HUDEP-2 (cell line): ENCODE data around the gene TBC1D20.
"Not testable (repeated sequence)": the region's sequence is repeated elsewhere in the genome, so short reads cannot be mapped to it uniquely, and the experiment has no call there.

ENCODE experiments used
- DNase-seq, 76 experiments: peaks; one replicate each; lab custom pipeline; 2025; ENCODE audit not compliant: unreplicated experiment in 76 of 76; lab: John Stamatoyannopoulos, UW

TBC1D20 gene

GRCh38 chr20:402898-403581 lies 59.3 kb downstream of the TBC1D20 start:
- no peak for DNase-seq

GRCh38 chr20:402496-402885 lies 59.8 kb downstream of the TBC1D20 start:
- DNase-seq, result no peak

DNA sequence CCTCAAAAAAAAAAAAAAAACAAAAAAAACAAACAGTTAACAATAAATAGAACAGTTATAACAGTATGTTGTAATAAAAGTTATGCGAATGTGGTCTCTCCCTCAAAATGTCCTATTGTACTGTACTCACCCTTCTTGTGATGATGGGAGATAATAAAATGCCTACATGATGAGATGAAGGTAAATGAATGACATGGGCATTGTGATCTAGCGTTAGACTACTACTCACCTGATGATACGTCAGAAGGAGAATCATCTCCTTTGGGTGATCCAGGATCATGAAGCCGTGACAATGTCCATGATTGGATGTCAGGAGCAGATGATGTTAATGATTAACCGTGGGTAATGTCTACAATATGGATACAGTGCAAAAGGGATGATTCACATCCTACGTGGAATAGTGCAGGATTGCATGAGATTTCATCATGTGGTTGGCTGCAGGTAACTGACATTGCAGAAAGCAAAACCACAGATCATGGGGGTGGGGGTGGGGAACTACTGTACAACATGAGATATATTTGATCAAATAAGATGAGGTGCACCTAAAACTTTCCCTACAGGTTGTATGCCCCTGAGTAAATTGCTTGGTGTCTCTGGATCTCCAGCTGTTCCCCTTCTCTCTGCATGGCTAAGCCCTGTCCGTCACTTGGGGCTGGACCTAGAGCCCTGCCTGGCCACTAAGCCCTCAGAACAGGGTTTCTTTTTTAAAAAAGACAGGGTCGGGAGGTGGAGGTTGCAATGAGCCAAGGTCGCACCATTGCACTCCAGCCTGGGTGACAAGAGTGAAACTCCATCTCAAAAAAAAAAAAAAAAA lies 60.4 kb downstream of the TBC1D20 start:
- DNase-seq, result no peak

DNA sequence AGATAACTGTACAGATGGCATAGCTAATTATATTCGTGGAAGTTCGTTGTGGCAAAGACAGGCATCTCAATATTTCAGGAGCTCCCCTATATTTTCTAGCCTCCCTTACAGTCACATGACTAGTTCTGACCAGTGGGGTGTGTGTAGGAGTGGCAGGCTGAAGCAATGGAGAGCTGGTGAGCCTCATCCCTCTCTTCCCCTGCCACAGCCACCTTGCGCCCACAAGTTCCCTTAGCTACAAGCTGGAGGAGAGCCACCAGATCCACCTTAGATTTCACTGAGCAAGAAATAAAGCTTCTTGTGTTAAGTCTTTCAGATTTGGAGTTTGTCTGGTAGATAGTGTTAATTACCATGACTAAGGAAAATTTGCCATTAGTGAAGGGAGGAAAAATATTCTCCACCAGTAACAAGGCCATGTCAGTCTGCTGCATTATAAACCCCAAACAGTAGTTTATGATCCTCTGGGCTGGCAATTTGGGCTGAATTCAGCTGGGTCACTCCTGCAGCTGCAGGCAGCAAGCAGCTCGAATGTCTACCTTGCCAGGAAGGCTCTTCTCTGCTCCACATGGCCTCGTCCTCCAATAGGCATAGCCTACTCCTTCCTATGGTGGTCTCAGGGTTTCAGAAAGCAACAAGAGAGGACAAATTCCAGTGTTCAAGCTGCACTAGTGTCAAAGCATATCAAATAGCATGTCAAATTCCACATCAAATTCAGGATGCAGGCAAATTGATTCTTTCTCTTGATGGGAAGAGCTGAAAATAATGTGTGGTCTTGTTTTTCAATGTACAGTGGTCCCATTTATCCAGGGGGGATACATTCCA lies 61.7 kb downstream of the TBC1D20 start:
- no peak for DNase-seq

DNA sequence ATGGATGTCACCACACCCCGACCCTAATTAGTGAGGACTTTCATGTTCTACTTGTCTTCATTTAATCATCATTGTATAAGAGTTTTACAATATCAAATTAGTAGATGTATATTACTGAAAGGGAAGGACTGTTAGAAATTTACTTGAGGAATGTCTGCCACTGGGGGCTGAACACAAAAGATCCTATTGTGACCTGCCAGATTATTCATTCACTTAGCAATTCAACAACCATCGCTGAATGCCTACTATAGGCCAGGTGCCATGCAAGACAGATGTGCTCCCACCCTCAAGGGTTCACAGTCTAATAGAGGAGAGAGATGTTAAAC lies 62.2 kb downstream of the TBC1D20 start:
- no peak for DNase-seq

DNA sequence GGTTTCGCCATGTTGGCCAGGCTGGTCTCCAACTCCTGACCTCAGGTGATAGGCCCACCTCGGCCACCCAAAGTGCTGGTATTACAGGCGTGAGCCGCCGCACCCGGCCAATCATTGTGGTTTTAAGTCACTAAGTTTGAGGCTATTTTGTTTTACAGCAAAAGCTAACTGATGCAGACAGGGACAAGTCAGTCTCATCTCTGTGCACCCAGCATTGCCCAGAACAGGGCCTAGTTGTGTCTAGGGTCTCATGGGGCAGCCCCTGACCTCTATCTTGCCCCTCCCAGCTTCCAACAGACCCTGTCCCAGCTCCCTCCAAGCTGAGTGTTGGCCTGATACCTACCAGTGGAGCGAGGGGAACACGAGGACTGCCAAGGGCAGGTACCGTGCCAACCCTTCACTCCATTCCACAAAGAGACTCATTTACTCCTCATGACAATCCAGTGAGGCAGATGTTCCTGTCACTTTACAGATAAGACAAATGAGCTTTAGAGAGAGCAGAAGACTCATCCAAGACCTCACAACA lies 63.1 kb downstream of the TBC1D20 start:
- peak in 14 of 76 experiments; percentile 9 to 48 (median 28) for DNase-seq

DNA sequence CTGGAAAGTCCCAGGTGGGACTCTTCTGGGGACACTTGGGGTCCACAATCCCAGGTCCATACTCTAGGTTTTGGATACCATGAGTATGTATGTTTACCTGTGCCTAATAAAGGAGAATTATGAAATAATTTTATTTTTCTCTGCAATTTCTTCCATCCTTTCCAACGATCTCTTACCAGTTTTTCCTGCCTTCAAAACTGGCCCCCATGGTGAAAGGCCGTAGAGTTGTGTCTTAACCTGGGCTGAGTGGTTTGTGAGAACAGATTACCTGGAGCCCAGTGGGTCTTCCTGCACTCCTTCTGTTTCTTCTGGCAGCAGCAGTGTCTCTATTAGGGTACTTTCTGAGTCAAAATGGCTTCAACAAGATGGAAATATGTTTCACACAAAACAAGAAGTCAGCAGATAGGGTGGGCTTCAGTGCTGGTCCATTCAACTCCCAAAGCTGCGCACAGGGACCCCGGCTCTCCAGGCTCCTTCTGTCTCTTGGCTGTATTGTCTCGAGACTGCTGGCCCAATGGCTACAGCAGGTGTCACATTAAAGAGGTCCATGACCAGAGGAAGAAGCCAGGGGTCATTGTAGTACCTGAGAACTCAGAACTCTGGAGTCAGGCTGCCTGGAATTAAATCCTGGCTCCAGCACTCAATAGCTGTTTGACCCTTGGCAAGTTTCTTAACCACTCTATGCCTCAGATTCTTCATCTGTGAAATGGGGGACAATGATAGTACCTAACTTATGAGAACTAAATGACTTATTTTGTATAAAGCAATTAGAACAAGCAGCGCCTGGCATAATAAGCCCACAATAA lies 64.7 kb downstream of the TBC1D20 start:
- DNase-seq, result no peak

DNA sequence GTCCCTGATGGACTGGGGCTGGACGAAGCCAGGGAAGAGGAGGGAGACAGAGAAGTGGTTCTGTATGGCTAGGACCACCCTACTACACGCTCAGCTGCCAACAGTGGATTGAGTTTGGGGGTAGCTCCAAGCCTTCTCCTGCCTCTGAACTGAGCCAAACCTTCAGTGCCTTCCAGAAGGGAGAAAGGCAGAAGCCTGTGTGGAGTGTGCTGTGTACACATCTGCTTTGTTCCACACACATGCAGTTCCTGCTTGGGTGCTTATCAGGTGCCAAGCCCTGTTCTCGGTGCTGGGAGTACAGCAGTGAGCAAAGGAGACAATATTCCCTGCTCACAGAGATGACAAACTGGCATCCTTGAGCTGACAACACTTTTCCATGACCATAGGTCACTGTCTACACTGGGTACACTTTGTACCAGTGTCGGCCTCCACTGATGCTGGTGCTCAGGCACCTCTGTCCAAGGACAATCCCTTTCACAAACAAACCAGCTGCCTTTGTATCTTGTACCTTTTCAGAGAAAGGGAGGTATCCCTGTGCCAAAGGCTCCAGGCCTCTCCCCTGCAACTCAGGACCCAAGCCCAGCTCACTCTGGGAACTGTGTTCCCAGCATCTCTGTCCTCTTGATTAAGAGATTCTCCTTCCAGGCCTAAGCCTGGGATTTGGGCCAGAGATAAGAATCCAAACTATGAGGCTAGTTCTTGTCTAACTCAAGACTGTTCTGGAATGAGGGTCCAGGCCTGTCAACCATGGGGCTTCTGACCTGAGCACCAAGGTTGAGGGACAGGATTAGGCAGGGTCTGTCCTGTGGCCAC lies 65.5 kb downstream of the TBC1D20 start:
- DNase-seq, result no peak

DNA sequence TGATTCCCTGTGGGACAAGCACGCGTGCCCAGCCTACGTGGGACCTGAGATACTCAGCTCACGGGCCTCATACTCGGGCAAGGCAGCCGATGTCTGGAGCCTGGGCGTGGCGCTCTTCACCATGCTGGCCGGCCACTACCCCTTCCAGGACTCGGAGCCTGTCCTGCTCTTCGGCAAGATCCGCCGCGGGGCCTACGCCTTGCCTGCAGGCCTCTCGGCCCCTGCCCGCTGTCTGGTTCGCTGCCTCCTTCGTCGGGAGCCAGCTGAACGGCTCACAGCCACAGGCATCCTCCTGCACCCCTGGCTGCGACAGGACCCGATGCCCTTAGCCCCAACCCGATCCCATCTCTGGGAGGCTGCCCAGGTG lies 66.1 kb downstream of the TBC1D20 start:
- DNase-seq, result no peak

GRCh38 chr20:393296-393695 lies 69.0 kb downstream of the TBC1D20 start:
- not testable (repeated sequence) for DNase-seq

DNA sequence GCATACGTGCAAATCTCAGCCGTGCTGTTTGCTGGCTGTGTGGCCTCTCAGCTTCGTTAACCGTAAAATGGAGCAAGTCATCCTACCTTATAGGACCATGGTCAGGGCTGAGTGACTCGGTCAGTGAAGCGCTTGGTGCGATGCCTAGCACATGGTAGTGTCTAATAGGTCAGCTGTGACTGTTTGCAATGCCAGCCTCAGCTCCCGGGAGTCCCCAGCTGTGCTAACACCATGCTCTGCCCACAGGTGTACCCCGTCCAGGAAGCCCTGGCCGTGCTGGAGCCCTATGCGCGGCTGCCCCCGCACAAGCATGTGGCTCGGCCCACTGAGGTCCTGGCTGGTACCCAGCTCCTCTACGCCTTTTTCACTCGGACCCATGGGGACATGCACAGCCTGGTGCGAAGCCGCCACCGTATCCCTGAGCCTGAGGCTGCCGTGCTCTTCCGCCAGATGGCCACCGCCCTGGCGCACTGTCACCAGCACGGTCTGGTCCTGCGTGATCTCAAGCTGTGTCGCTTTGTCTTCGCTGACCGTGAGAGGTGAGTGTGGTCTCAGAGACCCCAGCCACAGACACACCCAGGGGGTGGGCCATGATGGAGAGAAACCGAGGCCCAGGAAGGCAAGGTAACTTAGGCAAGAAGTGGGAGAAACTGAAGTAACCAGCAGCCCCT lies 71.2 kb downstream of the TBC1D20 start:
- no peak for DNase-seq

GRCh38 chr20:389220-389619 lies 73.1 kb downstream of the TBC1D20 start:
- DNase-seq, result no peak

GRCh38 chr20:388034-388994 lies 74.0 kb downstream of the TBC1D20 start:
- no peak for DNase-seq

DNA sequence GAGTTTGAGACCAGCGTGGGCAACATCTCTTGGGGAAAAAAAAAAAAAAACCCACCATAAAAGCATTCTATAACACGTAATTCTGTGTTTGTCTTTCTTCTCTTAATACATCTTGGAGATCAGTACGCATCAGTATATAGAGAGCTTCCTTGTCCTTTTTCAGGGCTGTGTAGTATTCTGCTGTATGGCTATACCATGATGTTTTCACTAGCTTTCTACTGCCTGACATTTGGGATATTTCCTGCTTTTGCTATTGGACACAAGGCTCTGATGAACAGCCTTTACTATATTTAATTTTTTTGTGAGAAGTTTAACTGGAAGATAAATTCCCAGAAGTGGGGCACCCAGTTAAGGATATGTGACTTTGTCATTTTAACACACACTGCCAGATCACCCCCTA lies 74.8 kb downstream of the TBC1D20 start:
- no peak for DNase-seq

DNA sequence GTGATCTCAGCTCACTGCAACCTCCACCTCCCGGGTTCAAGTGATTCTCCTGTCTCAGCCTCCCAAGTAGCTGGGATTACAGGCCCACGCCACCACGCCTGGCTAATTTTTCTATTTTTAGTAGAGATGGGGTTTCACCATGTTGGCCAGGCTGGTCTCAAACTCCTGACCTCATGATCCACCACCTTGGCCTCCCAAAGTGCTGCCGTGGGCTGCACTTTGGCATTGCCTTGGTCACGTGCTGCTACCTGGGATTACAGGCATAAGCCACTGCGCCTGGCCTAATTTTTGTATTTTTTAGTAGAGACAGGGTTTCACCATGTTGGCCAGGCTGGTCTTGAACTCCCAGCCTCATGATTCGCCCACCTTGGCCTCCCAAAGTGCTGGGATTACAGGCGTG lies 75.7 kb downstream of the TBC1D20 start:
- DNase-seq, result not testable (repeated sequence)
